GM12865 (cell line): ENCODE results near the gene RAB11FIP3.

Source experiments
- DNase-seq: peaks from one replicate; pipeline ENCODE4 v3.0.0; 2010; ENCODE audit warnings: low read depth
- H3K4me3 ChIP-seq: 2 replicates; pipeline ENCODE4 v1.5.1; 2011; ENCODE audit warnings: mild to moderate bottlenecking, low read depth, low read length, control low read depth
- TF ChIP-seq, protein P1 (sequence below): IDR thresholded peaks from 2 replicates; pipeline ENCODE4 v1.5.1; 2011; ENCODE audit warnings: low read length, control low read depth, low read depth, inconsistent platforms; ENCODE audit not compliant: insufficient read depth; ENCODE audit errors: missing control alignments

The RAB11FIP3 gene

DNA sequence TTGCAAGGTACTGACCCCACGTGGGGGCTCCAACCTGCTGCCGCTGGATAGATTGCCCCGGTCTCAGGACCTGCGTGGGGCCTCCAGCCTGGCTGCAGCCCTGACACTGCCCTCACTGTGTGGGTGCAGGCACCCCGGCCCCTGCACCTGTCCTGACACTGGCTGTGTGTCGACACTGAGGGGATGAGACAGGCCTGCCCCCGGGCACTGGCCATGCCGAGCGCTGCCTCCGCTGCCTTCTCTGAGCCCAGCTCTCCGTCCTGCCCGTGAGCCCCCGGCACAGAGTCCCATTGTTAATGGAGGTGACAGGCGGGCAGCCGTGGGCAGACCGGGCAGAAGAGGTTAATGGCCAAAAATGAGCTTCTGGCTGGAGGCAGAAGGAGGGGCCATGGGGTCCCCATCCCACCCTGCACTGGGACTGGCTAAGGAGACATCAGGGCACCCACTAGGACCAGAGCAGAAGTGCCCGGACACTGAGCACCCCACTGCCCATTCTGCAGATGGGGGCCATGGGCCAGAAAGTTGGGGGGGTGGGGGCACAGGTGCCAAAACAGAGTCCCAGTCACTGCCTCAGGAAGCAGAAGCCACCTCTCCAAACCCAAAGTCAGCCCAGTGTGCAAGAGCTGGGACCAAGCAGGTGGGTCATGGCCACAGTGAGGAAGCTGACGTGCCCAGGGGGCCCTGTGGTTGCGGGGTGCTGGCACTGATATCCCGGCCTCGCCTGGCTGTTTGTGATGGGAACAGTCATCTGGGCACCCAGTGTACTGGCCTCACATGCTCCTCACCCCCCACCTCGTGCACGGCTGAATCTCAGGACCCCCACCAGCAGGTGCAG is 132.2 kb downstream of the RAB11FIP3 start:
- DNase-seq = no peak
- no peak overlapping the region for H3K4me3 ChIP-seq
- TF ChIP-seq, protein P1, sequence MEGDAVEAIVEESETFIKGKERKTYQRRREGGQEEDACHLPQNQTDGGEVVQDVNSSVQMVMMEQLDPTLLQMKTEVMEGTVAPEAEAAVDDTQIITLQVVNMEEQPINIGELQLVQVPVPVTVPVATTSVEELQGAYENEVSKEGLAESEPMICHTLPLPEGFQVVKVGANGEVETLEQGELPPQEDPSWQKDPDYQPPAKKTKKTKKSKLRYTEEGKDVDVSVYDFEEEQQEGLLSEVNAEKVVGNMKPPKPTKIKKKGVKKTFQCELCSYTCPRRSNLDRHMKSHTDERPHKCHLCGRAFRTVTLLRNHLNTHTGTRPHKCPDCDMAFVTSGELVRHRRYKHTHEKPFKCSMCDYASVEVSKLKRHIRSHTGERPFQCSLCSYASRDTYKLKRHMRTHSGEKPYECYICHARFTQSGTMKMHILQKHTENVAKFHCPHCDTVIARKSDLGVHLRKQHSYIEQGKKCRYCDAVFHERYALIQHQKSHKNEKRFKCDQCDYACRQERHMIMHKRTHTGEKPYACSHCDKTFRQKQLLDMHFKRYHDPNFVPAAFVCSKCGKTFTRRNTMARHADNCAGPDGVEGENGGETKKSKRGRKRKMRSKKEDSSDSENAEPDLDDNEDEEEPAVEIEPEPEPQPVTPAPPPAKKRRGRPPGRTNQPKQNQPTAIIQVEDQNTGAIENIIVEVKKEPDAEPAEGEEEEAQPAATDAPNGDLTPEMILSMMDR = no peak

DNA sequence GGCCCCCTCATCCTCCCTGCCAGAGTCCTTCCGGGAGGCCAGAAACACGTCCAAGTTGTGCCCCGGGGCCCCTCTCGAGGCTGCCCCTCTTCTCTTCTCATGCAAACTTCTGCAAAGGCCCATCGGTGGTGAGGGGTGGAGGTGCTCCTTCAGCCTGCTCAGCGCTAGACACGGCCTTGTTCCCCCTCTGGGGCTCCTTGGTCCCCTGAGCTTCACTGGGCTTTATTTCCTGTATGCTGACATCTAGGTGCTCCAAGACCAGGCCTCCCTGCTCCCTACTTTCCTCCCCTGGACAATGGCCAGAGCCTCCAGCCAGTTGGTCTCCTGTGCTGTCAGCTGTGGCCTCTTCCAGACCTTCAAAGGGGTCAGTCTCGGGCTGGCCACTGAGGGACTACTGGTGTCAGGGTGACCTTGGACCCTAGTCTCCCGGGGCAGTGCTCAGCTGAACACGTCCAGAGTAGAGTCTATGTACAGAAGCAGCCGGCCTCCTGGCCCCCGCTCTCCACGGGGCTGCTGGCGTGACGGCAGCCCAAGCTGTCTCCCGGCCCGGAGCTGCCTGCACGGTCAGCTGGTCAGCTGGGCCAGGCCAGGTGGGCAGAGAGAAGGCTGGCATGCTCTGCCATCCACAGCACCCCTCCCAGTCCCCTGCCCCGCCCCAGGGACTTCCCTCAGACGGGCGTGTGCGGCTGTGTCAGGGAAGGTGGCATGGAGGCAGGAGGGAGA is 133.0 kb downstream of the RAB11FIP3 start:
- no peak overlapping the region for H3K4me3 ChIP-seq
- TF ChIP-seq, protein P1 = no peak
- no peak for DNase-seq

DNA sequence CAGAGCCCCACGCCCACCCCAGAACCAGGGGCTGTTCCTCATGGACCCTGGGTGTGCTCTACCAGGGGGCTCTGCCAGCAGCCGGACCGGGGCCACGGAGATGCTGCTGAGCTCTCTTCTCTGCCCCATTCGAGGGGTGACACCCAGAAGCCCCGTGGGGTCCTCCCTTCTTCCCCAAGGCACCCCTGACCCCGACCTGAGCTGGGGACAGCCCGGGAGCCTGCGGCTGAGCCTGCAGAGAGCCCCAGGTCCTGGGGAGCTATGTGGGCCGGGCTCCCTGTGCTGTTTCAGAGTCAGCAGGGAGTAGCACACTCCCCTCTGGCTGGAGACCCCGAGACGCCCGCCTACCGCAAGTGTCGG is 133.6 kb downstream of the RAB11FIP3 start:
- no peak for DNase-seq
- H3K4me3 ChIP-seq = no peak overlapping the region
- TF ChIP-seq, protein P1 = no peak

DNA sequence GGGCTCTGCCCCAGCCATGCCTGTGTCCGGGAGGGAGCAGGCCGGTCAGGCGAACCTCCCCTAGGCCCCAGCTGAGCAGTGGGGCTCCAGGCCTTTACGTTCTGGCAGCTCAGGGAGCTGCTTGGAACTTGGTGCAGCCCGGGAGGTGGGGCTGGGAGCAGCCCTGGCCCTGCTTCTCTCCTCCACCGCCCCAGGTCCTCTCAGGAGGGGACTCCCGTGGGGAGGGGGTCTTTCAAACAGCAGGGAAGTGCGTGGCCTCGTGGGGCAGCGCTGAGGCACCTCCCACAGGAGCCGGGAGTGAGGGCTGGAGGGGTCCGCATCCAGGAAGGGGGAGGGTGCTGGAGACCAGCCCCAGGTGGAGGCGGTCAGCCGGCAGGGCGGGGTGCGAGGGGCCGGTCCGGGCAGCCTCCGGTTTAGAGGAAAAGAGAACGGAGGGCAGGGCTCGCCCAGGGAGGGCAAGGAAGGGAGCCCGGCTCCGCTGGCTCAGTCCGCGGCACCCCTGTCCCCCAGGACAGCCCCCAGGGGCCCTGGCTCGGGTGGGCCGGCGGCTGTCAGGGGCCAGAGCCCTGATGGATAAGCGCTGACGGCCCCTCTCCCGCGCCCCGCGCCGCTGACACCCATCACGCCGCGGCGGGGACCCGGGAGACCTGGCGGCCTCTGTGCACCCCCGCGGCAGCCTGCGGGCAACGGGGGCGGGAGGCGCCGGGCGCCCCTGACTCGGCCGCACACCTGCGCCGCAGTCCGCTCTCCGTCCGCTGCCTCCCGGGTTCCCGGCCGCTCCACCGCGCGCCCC is 134.2 kb downstream of the RAB11FIP3 start:
- TF ChIP-seq, protein P1 = no peak
- H3K4me3 ChIP-seq = no peak overlapping the region
- no peak for DNase-seq

DNA sequence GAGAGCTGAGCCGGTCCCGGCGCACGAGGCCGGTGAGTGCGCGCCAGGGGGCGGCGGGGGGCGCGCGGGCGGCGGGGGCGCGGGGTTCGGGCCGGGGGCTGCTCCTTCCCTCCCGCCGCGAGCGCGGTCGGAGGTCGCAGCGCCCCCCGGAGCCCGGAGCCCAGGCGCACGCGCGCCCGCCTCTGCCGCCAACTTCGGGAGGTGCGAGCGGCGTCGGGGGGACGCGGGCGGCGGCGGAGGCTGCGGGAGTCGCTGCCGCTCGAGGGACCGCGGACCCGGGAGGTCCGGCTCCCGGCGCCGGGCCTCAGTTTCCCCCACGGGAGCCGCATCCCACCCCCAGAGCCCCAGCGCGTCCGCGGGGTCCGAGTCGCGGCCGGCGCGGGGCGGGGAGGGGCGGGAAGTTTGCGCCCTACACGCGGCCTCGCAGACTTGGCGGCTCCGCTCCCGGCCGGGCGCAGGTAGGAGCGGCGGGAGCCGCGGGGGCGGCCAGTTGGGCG is 134.8 kb downstream of the RAB11FIP3 start, which contains the start of gene PRR35:
Gene PRR35, plus strand, starts transcription at position 191 of the 497 bp plus-strand sequence. CDS start 2,901 bp downstream, outside the sequence.
- TF ChIP-seq, protein P1 = no peak
- H3K4me3 ChIP-seq = no peak within 1 kb of the TSS
- DNase-seq = no peak

DNA sequence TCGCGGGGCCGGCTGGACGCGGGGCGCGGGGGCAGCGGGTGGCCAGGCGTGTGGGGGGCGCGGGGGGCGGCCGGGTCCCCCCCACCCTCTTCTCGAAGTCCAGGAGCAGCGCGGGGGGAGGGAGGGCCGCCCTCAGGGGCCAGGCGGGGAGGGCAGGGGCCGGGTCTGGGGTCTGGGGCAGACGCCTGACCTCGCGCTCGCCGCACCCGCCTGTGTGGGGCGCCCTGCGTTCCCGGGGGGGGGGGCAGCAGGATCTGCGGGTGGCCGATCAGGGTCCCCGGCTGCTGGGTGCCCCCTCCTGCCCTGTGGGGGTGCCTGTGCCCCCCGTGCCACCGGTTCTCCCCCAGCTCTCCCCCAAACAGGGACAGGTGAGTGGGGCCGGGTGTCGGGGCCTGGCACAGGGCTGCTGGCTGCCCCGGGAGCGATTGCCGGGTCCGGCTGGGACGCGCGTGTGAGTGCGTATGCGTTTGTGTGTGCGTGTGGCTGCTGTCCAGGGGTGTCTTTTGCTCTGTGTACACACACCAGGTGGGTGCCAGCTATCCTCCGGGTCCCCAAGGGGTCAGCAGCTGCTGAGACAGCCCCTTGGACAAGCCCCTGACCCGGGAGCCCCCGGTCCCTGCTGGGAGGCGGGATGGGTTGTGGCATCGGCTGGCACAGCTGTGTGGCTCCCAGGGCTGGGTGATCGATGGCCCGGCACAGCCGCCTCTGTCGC is 135.4 kb downstream of the RAB11FIP3 start:
- DNase-seq = no peak
- TF ChIP-seq, protein P1 = no peak
- H3K4me3 ChIP-seq = no peak overlapping the region
